Femur (tissue), 1 donor: ENCODE results near the gene EXOC4.
"Not testable (repeated sequence)": the region's sequence is repeated elsewhere in the genome, so short reads cannot be mapped to it uniquely, and the experiment has no call there.

Source experiments
- DNase-seq: peaks from one replicate; pipeline ENCODE4 v3.0.0-alpha.2; 2017

Gene EXOC4

DNA sequence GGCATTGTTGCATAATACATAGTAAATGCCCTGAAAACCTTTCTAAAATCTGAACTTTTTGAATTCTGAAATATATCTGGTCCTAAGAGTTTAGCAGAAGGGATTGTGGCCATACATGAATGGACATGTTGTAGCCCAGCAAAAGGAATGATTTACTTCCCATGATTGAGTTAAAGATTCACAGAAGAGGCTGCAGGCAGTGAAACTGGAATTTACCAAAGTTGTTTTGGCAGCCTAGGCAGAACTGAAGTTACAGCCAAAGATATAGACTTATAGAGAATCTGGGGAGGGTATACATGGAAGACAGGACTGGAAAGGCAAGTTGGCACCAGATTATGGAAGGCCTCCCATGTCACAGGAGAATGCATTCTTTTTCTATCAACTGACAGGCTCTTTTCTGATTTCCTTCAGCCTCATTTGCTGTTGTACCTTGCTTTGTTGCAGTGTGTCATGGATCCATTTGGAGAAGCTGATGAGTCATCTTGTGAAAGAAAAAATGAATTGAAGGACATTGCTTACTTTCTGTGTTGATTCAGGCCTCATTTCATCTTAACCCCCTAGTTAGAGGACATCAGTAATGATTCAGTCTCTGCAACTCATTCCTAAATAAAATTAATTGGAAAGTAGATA lies 518.1 kb downstream of the EXOC4 start:
- DNase-seq = no peak

DNA sequence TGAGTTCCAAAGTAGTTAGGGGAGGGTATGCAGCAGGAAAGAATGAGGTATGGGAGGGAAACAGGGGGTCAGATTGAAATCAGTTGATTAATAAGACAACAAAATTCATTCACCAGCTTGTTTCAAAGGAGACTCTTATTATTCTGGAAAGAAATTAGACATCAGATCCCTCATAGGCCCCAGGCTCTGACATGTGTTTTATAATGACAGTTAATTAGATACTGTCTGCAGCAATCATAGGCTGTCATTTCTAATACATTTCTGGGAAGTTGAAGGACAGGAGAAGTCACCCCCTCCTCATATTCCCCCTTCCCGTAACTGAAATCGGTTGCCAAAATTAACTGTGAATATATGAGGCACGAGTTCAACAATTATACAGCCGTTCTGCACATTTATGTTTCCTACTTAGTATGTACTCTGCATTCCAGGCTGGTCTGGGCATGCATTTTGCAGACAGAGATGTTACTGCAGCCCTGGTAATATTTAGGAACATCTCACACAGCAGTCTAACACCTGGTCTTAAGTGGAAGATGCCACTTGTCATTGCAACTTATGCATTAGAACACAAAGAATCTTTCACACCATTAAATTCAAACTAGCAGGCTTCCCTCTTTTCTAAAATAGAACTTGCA lies 519.0 kb downstream of the EXOC4 start:
- no peak for DNase-seq

DNA sequence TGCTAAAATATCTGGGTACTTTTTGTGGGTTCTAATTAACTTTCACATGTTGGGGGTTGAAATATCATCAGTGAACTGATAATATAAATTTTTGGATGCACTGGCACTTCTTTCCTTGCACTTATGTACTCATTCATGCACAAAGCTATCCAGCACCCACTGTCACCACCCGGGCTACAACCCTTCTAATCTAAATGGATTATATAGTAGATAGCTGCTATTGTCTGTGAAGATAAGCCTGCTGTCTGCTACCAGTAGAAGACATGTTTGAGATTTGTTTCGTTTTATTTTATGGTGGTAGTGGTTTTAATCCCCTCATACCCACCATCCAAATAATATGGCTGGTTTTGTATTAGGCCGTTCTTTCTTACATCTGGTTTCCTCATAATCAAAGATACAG lies 520.7 kb downstream of the EXOC4 start:
- no peak for DNase-seq

DNA sequence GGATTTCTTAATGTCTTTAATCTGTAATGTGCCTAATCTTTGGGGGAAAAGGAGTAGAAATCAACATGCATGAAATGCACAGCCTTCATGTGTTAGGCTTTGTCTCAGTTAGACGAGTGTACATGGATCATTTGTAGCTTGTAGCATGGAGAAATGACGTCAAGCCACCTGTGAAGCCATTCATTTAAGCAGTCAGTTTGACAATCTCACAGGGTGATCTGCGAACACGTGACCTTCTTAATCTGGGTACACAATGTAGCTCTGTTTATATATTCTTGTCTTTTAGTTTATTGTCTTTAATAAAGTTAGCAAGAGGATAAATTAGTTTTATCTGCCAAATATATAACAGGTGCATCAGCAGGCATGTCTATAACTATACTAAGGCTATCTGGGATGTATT lies 522.3 kb downstream of the EXOC4 start:
- no peak for DNase-seq

DNA sequence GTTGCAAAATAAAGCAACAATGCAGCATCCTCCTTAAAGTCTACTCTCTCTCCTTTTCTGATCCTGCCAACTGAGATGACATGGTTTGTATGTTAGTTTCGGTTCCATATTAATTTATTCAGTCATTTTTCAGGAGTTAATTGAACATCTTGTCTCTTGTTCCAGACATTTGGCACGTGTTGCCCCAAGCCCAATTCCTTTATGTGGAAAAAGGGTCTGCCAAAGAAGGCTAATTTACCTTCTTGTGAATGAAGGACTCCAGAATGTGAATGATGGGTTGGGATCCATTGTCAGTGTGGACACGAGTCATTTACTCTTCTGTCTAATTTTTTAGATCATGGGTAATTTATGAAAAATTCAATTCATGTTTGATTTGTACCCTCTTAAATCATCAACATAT lies 523.4 kb downstream of the EXOC4 start:
- DNase-seq = no peak

DNA sequence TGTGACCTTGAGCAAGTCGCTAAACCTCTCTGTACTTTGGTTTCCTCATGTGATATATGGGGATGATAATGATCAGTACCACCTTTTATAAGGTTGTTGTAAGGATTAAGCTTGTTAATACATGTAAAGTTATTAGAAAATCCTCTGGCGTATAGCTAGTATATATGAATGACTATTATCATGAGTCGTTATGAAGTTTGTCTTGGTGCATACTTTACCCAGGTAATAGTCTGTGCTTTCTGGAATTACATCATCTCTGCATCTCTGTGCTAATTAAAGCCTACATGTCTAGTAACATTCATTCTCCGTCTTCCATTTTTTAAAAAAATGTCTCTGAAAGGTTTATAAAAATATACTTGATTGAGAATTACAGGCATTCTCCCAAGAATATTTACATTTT lies 524.8 kb downstream of the EXOC4 start:
- DNase-seq = no peak

DNA sequence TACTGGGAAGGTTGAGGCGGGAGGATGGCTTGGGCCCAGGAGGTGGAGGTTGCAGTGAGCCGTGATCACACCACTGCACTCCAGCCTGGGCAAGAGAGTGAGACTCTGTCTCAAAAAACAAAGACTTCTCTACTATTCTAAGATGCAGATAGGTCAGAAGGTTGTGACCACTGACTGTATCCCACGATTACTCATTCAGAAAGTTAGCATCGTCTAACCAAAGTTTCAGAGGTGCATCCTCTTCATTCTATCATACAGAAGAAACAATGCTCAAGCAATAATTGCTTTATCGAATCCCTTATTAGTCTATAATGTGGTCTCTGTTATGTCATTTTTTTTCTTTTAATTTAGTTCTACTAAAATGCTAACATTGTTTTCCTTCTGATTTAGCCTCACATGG lies 525.6 kb downstream of the EXOC4 start:
- DNase-seq = no peak

DNA sequence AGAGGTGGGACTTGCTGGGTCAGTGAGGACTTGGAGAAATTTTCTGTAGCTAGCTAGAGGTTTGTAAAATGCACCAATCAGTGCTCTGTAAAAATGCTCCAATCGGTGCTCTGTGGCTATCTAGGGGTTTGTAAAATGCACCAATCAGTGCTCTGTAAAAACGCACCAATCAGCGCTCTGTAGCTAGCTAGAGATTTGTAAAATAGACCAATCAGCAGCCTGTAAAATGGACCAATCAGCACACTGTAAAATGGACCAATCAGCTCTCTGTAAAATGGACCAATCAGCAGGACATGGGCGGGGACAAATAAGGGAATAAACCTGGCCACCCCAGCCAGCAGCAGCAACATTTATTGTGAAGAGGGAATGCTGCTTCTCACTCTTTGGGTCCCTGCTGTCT lies 526.7 kb downstream of the EXOC4 start:
- not testable (repeated sequence) for DNase-seq

DNA sequence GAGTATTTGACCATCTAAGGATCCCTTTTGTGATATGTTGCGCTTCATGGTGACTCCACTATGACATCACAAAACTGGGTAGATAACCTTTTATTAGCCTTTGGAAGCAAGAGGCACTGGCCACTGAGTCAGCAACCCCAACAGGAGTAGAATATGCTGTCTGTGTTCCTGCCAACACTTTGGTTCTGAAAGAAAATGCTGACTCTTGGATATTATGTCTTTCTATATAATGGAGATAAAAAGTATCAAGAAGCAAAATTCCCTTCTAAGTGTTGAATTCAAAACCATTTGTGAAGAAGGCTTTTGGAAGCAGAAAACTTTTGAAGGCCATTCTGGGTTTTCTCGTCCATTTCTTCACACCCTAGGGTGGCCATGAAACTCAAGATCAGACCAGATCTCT lies 528.0 kb downstream of the EXOC4 start:
- no peak for DNase-seq

DNA sequence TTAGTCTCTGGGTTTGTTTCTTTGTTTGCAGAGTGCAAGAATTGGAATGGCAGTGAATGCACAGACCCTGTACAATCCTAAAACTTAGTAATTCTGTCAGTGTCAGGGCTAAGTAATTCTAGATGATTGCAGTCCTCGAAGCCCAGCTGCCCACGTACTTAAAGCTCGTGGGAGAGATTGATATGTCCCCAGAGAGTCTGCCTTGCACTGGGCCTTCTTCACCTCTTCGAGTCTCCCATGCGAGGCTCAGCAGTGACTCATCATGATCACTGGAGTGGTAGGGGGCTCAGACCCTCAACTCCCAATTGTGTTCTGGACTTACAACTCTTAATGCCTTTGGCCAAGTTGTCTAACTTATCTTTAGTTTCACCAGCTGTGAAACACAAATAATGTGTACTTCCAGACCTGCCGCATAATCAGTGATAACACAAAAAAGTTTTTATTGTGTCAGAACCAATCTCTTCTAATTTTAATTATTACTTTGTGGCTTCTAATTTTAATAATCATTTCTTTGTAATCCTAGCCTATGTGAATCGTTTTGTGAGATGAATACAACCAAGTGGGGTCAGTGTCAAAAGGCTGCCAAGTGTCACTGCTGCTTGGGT lies 528.7 kb downstream of the EXOC4 start:
- no peak for DNase-seq

DNA sequence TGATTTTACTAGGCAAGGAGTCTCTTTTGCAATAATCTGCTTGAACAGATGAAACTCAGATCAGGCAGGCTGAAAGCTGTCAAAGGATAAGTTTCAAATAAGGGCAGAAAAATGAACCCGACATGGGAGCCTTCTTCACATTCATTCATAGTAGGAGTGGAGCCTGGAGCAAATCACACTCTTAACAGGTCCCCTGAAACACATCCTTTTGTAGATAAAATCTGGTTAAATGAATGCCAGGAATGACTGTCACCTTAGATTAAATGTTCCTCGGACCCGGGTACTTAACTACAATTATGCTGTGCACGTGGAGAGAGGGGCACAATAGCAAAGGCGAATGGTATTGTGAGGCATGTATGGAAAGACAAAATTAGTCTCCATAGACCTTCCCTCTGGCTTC lies 529.6 kb downstream of the EXOC4 start:
- DNase-seq = no peak

DNA sequence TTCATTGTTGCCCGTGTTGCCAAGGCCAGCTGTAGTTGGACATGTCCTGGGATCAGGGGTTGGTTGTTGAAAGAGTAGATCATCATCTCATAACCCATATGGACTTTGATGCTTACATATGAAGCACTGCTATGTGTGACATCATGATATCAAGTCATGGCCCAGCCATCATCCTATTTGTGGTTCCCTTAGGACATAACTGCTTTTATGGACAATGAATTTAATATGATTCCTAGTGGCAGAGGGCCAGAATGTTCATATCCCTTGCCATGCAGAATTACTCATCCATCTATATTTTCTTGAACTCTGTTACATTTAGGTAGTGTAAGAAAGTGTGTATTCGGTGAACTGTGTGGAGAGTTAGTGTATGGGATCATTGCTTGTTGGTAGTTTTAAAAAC lies 530.4 kb downstream of the EXOC4 start:
- DNase-seq = no peak

DNA sequence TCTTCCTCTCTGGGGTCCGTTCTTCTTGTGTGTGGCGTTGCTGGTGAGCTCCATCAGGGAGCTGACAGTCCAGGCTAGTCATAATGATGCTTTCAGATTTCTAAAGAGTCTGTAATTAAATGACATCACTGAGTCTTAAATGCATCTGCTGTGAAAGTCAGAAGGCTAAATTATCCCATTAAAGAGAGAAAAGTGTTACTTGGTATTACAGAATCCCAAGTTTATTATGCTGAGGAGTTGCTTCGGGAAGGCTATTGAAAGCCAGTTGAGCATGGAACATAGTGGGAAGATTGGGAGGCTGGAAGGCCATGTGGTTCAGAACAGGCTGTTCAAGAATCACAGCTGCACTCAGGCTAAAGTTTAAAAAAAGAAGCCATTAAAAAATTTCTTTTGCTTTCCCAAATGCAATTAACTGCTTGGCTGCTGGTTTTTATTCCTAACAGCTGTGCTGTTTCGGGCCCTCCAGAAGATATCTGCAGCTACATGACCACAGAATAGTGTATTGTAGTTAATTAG lies 531.7 kb downstream of the EXOC4 start:
- DNase-seq = no peak

DNA sequence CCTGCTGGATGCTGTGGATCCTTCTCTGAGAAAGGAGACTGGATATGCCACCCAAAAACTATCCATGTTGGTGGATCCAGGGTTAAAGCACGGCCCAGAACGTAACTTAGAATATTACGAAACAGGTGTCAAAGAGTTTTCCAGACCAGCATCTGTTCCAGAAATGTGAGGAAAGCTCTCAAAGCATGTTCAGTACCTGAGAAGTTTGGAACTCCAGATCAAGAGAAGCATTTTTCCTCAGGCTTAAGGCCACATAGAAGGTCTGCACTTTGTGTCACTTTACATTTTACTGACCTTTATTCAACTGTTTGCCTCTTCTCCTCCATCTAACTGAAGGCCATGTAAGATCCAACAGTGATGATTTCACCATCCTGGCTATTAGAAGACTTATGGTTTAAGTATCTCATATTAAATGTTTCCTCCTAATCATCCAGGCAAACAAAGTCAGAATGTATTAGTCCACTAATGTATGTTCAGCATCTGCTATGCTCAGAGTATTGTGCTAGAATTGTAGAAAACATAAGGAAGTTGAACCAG lies 533.6 kb downstream of the EXOC4 start:
- no peak for DNase-seq

DNA sequence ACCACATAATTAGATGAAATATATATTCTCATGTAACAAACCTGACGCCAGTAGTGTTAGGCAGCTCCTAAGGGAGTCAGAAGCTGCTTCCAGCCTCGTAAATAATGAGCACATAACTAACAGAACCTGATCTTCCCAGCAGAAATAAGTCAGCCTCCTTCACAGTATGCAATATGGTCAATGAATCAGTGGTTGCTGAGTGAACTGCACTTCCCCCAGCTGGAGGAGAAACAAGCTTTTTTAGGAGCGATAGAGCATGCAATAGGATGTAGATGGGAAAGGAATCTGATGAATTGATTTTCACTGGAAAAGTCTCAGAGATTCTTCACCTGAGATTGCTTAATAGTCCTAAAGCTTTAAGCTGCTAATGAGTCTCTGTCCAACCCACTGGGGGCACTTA lies 537.1 kb downstream of the EXOC4 start:
- DNase-seq = no peak

DNA sequence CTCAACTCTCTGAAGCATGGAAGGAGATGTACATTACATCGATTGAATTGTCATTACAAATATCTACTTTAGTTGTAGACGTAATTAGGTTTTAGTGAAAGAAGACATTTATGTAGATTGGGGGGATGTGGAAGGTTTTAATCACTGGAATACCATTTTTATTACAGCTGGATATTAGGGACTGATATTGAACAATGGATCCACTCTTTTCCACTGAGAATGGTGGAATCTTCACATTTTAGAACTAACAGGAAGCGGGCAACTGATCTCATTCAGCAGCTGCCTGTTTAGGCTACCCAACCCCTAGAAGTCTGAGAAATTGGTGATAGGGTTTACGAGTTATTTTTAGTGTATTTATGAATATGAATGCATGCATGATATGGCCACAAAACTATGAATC lies 538.0 kb downstream of the EXOC4 start:
- no peak for DNase-seq

DNA sequence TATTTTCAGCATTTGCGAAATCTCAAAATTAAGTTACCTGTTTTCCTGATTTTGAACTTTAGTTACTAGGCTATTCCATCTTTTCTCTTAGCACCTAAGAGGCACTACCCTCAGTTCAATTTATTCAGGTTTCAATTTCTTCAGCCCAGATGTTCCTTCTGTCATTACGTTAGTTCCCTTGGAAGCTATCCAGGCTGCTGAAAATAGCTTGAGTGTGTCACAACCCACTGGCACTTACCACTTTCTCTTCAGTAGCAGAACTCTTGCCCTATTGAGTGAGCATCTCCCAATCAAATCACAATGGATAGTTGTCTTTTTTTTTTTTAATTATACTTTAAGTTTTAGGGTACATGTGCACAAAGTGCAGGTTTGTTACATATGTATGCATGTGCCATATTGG lies 541.6 kb downstream of the EXOC4 start:
- no peak for DNase-seq

DNA sequence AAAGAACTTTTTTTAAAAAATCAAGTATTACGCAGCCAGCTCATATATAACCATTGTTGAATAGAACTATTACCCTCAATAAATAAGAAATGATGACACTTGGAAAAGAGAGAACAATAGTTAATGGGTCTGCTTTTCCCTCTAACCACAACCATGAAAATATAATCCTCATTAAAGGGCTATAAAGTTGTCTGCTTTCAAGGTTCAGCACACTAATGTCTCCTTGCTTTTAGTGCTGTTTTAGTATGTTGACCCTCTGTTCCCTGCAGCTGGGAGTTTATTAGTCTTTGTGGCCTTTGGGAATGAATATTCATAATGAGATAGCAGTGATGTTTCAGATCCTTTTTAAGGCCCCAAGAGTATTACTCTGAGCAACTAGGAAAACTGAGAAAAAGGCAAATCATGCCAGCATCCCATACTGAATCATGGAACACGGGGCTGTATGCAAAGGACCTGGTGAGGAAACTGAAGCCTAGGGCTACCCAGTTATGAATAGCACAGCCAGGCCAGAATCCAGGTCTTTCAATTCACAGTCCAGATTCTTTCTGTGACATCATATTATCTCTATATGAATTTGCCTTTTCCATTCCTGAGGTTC lies 542.3 kb downstream of the EXOC4 start:
- no peak for DNase-seq

DNA sequence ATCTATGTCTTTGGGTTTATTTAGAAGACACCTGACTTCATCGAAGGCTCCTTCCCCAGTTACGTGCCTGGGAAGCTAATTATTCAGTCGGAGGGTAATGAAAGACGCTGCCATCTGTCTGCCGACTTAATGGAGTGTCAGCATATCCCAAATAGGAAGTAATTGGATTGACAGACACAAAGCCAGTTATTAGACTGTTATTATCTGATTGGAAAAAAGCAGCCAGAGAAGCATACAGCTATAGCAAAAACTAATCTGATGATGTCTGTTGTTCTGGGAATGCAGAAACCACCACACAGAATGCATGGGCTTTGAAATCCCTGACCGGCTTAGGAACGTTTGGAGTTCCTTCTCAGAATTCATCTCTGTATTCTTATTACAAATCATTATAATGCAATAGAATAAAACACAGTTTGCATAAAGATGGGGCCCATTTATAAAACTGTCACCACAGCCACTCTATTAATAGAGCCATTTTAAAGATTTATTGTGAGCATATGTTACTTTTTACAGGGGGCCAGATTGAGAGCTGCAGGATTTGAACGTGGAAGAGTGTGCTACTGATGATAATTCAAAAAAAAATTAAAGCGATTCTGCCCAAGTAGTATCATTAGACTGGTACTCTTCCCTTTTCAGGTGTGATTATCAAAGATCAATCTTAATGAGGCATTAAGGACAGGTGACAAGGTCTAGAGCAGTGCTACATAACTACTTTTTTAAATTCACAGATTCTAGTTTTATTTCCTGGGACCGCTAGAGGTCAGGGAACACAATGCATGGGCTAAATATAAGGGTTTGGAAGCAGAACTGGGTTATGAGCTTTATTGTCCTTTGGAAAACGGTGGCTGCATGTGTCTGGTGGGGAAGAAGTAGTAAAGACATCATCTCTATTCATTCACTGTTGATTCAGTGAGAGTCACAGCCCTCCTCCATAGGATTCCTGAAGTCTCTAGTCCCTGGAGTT lies 544.2 kb downstream of the EXOC4 start:
- DNase-seq = no peak

DNA sequence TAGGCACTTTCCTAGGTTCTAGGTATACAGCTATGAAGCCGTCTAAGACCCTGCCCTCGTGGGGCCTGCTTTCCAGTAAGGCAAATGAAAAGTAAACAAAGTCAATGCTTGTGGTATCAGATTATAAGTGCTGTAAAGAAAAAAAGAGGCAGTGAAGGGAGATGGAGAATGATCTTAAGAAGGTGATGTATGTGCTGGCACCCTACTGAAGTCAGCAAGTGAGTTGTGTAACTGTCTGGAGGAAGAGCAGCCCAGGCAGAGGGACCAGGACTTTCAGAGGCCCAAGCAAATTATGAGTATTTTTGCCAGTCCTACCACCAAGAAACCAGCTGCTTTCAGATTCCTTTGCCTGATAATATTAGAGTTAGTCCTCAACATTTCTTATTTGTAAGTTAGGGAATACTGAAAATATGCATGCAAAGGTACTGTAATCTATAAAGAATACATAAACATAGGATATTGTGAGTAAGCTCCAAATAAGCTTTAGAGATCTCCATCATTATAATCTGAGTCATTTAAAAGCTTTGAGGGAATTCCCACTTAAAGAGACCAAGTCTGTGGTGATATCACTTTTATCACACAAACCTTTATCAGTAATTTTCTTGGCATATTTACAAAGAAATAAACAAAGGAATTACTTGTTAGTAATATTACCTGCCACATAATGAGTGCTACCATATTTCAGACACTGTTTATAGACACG lies 545.1 kb downstream of the EXOC4 start:
- DNase-seq = no peak

DNA sequence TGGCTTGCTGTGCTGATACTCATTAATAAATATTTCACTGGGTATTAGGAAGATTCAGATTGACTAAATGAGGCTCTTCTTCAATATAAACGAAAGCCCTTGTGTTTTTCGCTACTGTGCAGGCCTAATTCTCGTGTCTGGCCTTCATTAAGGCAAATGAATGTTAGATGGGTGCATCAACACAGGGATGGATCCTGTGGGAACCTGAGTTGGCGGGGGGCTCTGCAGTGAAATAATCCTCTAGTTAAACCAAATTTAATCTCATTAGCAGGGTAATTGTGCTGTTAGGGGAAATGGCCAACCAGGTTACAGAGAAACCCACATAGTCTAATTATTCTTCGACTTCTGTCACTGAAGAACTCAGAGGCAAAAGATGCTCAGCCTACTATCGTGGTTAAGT lies 548.5 kb downstream of the EXOC4 start:
- DNase-seq = no peak

DNA sequence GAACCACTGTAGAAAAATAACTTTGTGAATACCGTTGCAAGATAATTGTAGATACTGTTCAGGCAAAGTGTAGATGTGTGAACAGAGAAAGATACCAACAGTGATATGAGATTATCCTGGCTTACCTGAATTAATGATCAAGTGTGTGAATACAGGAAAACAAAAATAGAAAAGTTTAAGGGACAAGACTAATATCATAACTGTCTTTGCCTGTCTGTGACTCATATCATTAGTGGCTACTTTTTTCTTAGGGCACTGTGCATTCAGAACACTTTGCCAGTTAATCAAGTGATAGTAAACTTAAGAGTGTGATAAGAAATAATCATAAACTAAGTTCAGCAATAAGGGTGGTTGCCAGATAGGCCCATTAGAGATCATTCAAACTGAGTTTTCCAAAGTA lies 551.2 kb downstream of the EXOC4 start:
- DNase-seq = no peak
